GM10266 (cell line): ENCODE results near the gene PUSL1.

Experiments
- DNase-seq: peaks from one replicate; pipeline ENCODE4 v3.0.0; 2012; ENCODE audit errors: extremely low spot score
- CTCF ChIP-seq: IDR thresholded peaks from 2 replicates; pipeline ENCODE4 v1.5.1; 2012; ENCODE audit warnings: mild to moderate bottlenecking, low read depth; ENCODE audit not compliant: control insufficient read depth, insufficient read depth; ENCODE audit errors: missing control alignments

The PUSL1 gene

GRCh38 chr1:1359308-1359663 is 50.9 kb downstream of the PUSL1 start:
- no peak for TF ChIP-seq CTCF
- DNase-seq: no peak

GRCh38 chr1:1359664-1360468 is 51.5 kb downstream of the PUSL1 start:
- DNase-seq: no peak
- TF ChIP-seq CTCF: no peak

- TF ChIP-seq CTCF: no peak
- DNase-seq: no peak
These were observed 52.2 kb downstream of the PUSL1 start for GRCh38 chr1:1360506-1361169.
